Ovary (tissue), 3 donors: ENCODE data around the gene TRIL.

Experiments
- CTCF ChIP-seq, 3 donors: fragments of 450-650 bp in 2 of 3; fragments of 200-600 bp in 1 of 3; IDR thresholded peaks; one replicate each; pipeline versions ENCODE4 v1.5.1 to v1.8.0; 2016 to 2022; ENCODE audit warnings: antibody characterized with exemption in 3 of 3, mild to moderate bottlenecking in 1 of 3
- EP300 ChIP-seq: sonication (generic); formaldehyde crosslinking; IDR thresholded peaks from one replicate; pipeline ENCODE4 v1.6.1; 2017; ENCODE audit warnings: antibody characterized with exemption
- POLR2A ChIP-seq: fragments of 450-650 bp; IDR thresholded peaks from one replicate; pipeline ENCODE4 v1.6.1; 2017; ENCODE audit warnings: antibody characterized with exemption, mild to moderate bottlenecking, moderate library complexity
- donor health status: DM: no; HTN: no; CAD: no.

GRCh38 chr7:28954471-28954870 lies 3.7 kb downstream of the TRIL start:
- TF ChIP-seq CTCF (IDR thresholded peaks at IDR 0.05), result no peak
- no peak for TF ChIP-seq POLR2A
- TF ChIP-seq EP300, result no peak
